ENCODE results near the gene MFSD12. TPM values are rescaled to one million over a fixed set of nuclear protein-coding genes. Genes with fewer than 3 reads are reported as not detected.

Gene MFSD12
- polyA plus RNA-seq, 1 donor from 2014 or later, result 38.5 TPM

DNA sequence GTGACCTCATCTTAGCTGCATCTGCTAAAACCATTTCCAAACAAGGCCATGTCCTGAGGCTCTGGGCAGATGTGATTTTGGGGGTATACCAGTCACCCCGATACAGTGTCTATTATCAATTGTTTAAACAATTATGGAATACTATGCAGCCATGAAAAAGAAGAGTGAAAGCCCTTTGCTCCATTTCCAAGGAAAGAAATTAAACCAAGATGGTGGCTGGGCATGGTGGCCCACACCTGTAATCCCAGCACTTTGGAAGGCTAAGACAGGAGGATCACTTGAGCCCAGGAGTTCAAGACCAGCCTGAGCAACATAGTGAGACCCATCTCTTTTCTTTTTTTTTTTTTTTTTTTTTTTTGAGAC is 17.6 kb downstream of the MFSD12 start:
- Histone ChIP-seq H4K20me1 (ENCODE audit: insufficient read depth) (no peaks in the 10 kb centered on the region), H3K36me3 (ENCODE audit: insufficient read depth, low read length) (no peaks in the 10 kb centered on the region)

DNA sequence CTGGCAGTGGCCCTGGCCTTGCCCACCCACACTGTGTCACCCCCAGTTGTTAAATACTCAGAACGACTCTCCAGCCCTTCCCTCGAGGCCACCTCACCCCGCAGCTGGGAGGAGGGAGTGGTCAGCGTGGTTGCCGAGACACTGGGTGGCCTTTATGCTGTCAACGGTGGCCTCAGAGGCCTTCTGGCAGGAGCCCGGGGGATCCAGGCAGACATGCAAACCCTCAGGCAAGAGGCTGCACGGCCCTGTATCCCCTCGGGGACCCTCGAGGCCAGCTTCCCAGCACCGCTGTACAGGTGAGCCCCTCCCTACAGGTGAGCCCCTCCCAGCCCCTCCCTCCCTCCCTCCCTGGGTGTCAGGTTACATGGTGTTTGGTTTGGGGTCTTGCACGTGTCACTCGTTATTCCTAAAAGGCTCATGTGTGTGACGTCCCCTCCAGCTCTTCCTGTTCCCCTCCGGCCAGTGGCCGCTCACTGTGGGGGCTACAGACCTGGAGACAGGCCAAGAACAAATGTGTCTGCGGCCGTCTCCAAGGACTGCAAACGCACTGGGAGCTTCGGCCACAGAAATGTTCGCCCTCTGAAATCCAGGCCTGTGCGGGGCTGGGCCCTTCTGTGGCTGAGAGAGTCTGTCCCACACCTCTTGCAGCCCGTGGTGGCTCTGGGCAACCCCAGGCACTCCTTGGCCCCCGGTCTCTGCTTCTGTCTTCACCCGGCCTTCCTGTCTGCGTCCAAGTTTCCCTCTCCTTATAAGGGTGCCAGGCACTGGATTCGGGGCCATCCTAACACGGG is 18.2 kb downstream of the MFSD12 start, which contains the start of gene TEKTIP1:
Gene TEKTIP1, plus strand, starts transcription at position 210 of the 791 bp plus-strand sequence. Its CDS starts 4 bp downstream, at position 214.
- no peak within 1 kb of the TSS for H3K4me2 ChIP-seq (ENCODE audit: low read length)
- TF ChIP-seq RAD21 (conservative IDR thresholded peaks at IDR 0.05), result no peak
- TF ChIP-seq SMC3 (conservative IDR thresholded peaks at IDR 0.05; ENCODE audit: poor library complexity), result no peak
- TF ChIP-seq EZH2 (IDR thresholded peaks at IDR 0.05; ENCODE audit: borderline replicate concordance, insufficient read depth, low read length, poor library complexity, severe bottlenecking), result no peak
- TF ChIP-seq CTCF (IDR thresholded peaks at IDR 0.05; ENCODE audit: poor library complexity, severe bottlenecking), result no peak
- H3K4me3 ChIP-seq (ENCODE audit: low read length), result no peak within 1 kb of the TSS
- no peaks in the 10 kb centered on the region for H3F3A ChIP-seq (ENCODE audit: insufficient read depth, low read length, poor library complexity, severe bottlenecking)
- H3K27me3 ChIP-seq (ENCODE audit: insufficient read depth, low read depth, low read length), result no peaks in the 10 kb centered on the region
- H3K79me2 ChIP-seq (replicated peaks; ENCODE audit: insufficient read depth, low read length), result no peaks in the 10 kb centered on the region
- no peak within 1 kb of the TSS for H3K27ac ChIP-seq (ENCODE audit: low read length)
- H3K9ac ChIP-seq (ENCODE audit: low read length), result no peak within 1 kb of the TSS
- no peak within 1 kb of the TSS for H2AFZ ChIP-seq (ENCODE audit: low read depth, low read length)
- no peaks in the 10 kb centered on the region for H3K9me2 ChIP-seq (ENCODE audit: insufficient read depth, low read length)
- H3K36me3 ChIP-seq (ENCODE audit: insufficient read depth, low read length), result no peaks in the 10 kb centered on the region
- H4K20me1 ChIP-seq (ENCODE audit: insufficient read depth), result no peaks in the 10 kb centered on the region
- H3K9me3 ChIP-seq (ENCODE audit: low read length), result no peaks in the 10 kb centered on the region

More for the DNA sequence above, 17.6 kb downstream of the MFSD12 start:
- no peaks in the 10 kb centered on the region for H3K27me3 ChIP-seq (ENCODE audit: insufficient read depth, low read depth, low read length)
- no peak for TF ChIP-seq CTCF (IDR thresholded peaks at IDR 0.05; ENCODE audit: poor library complexity, severe bottlenecking)
- no peak for TF ChIP-seq TAF1 (IDR thresholded peaks at IDR 0.05; ENCODE audit: low read depth)
- no peak for TF ChIP-seq EZH2 (IDR thresholded peaks at IDR 0.05; ENCODE audit: borderline replicate concordance, insufficient read depth, low read length, poor library complexity, severe bottlenecking)
- TF ChIP-seq, protein P1, sequence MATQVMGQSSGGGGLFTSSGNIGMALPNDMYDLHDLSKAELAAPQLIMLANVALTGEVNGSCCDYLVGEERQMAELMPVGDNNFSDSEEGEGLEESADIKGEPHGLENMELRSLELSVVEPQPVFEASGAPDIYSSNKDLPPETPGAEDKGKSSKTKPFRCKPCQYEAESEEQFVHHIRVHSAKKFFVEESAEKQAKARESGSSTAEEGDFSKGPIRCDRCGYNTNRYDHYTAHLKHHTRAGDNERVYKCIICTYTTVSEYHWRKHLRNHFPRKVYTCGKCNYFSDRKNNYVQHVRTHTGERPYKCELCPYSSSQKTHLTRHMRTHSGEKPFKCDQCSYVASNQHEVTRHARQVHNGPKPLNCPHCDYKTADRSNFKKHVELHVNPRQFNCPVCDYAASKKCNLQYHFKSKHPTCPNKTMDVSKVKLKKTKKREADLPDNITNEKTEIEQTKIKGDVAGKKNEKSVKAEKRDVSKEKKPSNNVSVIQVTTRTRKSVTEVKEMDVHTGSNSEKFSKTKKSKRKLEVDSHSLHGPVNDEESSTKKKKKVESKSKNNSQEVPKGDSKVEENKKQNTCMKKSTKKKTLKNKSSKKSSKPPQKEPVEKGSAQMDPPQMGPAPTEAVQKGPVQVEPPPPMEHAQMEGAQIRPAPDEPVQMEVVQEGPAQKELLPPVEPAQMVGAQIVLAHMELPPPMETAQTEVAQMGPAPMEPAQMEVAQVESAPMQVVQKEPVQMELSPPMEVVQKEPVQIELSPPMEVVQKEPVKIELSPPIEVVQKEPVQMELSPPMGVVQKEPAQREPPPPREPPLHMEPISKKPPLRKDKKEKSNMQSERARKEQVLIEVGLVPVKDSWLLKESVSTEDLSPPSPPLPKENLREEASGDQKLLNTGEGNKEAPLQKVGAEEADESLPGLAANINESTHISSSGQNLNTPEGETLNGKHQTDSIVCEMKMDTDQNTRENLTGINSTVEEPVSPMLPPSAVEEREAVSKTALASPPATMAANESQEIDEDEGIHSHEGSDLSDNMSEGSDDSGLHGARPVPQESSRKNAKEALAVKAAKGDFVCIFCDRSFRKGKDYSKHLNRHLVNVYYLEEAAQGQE (IDR thresholded peaks at IDR 0.05; ENCODE audit: borderline replicate concordance), result no peak
- TF ChIP-seq MXI1 (conservative IDR thresholded peaks at IDR 0.05; ENCODE audit: poor library complexity, severe bottlenecking), result no peak
- no peak for TF ChIP-seq RAD21 (conservative IDR thresholded peaks at IDR 0.05)
- TF ChIP-seq EP300 (conservative IDR thresholded peaks at IDR 0.05; ENCODE audit: poor library complexity, severe bottlenecking), result no peak
- TF ChIP-seq POLR2AphosphoS5 (IDR thresholded peaks at IDR 0.05), result no peak
- TF ChIP-seq SMC3 (conservative IDR thresholded peaks at IDR 0.05; ENCODE audit: poor library complexity), result no peak
- H3K9me3 ChIP-seq (ENCODE audit: low read length), result no peaks in the 10 kb centered on the region
- H3K27ac ChIP-seq (ENCODE audit: low read length), result no peak overlapping the region
- no peaks in the 10 kb centered on the region for H3K79me2 ChIP-seq (replicated peaks; ENCODE audit: insufficient read depth, low read length)
- H3K9me2 ChIP-seq (ENCODE audit: insufficient read depth, low read length), result no peaks in the 10 kb centered on the region
- no peak overlapping the region for H2AFZ ChIP-seq (ENCODE audit: low read depth, low read length)
- H3K9ac ChIP-seq (ENCODE audit: low read length), result no peak overlapping the region
- H3K4me2 ChIP-seq (ENCODE audit: low read length), result no peak overlapping the region
- no peak overlapping the region for H3K4me3 ChIP-seq (ENCODE audit: low read length)
- no peaks in the 10 kb centered on the region for H3F3A ChIP-seq (ENCODE audit: insufficient read depth, low read length, poor library complexity, severe bottlenecking)
